ENCODE data around the gene SCARF2.
"Not testable (repeated sequence)": the region's sequence is repeated elsewhere in the genome, so short reads cannot be mapped to it uniquely, and the experiment has no call there.

Gene SCARF2

DNA sequence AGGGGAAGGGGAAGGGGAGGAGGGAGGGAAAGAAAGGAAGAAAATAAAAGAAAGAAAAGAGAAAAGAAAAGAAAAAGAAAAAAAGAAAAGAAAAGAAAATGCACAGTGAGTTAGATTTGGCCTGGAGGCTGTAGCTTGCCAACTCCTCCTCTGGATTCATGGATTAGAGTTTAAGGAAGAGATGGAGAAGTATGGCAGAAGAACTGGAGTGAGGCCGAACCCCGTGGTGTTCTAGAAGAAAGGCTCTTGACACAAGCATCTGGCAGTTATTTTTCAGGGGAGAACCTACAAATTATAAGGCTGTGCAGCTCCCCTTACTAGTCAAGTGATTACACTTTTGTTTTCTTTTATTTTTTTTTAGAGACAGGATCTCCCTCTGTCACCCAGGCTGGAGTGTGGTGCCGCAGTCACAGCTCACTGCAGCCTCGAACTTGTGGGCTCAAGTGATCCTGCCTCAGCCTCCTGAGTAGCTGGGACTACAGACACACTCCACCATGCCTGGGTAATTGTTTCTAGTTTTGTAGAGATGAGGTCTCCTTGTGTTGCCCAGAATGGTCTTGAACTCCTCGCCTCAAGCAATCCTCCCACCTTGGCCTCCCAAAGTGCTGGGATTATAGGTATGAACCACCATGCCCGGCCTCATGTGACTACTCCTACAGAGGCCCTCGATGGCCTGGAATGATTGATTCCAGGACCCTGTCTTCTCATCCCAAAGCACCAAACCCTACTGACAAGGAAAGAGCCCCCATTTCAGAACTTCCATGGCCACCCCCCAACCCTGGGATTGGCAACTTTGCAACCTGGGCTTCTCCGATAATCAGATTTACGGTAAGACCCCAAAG lies 24.2 kb downstream of the SCARF2 start:
- no peak for DNase-seq (ENCODE audit: low read depth, low spot score)

DNA sequence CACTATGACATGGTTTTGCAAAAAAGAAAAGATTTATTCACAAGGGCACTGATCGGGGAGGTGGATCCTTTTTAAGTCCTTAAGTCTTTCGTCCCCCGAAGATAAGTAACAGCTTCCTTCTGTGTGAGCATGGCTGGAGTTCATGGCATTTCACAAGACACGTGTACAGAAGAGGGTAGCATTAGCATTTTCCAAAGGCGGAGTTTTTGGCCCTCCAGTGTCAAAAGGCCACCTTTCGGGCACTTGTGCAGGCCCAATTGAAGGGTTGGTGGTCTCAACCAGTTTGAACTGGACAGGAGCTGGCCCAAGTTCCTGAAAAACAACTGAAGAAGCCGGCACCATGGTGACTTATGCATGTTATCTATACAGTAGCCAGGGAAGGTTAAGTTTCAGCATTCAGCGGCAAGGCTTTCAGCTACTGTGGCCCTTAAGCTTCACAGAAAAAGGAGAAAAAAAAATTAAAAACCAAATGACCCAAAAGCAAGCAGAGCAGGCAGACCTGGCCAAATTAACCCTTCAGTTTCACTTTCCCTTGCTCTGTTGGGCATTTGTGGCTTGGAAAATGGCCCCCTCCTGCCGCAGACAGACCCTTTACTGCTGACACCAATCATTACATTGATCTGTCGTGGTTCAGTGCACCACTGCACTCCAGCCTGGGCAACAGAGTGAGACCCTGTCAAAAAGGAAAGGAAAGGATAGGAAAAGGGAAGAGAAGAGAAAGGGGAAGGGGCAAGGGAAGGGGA lies 25.0 kb downstream of the SCARF2 start:
- no peak for DNase-seq (ENCODE audit: low read depth, low spot score)

DNA sequence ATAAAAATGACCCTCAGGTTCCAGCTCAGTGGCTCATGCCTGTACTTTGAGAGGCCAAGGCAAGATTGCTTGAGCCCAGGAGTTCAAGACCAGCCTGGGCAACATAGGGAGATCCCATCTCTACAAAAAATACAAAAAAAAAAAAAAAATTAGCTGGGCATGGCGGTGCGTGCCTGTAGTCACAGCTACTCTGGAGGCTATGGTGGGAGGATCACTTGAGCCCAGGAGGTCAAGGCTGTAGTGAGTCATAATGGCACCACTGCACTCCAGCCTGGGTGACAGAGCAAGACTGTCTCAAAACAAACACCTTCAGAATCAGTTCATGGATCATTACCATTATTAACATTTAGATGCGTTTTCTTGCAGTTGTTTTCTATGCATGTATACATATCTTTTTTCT lies 28.2 kb downstream of the SCARF2 start:
- DNase-seq (ENCODE audit: low read depth, low spot score): not testable (repeated sequence)

DNA sequence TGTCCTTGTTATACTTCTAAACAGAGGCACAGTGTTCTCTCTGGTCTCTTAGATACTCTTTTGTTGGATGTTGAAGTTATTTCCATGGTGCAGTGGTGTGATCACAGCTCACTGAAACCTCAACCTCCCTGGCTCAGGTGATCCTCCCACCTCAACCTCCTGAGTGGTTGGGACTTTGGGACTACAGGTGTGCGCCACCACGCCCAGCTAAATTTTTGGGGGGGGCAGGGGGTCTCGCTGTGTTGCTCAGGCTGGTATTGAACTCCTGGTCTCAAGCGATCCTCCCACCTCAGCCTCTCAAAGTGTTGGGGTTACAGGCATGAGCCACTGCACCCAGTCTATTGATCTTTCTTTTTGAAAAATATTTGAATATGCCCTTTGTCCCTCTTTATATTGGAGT lies 28.7 kb downstream of the SCARF2 start:
- no peak for DNase-seq (ENCODE audit: low read depth, low spot score)

DNA sequence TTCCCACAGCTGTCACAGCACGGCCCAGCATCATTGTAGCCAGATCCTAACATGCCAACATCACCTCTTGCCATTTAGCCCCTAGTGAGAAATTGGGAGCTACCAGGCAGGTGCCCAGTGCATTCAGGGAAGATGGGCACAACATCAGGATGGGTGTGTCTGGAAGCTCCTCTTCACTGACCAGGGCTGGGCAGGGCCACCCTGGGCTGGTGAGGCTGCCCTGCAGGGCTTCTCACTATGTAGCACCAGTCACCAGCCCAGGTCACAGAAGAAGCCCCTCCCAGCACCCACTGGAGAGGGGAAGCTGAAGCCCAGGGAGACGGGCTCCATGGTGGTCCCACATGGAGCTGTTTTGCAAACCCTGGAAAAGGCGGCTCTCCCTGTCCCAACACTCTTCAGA lies 29.8 kb downstream of the SCARF2 start:
- DNase-seq (ENCODE audit: low read depth, low spot score): no peak

DNA sequence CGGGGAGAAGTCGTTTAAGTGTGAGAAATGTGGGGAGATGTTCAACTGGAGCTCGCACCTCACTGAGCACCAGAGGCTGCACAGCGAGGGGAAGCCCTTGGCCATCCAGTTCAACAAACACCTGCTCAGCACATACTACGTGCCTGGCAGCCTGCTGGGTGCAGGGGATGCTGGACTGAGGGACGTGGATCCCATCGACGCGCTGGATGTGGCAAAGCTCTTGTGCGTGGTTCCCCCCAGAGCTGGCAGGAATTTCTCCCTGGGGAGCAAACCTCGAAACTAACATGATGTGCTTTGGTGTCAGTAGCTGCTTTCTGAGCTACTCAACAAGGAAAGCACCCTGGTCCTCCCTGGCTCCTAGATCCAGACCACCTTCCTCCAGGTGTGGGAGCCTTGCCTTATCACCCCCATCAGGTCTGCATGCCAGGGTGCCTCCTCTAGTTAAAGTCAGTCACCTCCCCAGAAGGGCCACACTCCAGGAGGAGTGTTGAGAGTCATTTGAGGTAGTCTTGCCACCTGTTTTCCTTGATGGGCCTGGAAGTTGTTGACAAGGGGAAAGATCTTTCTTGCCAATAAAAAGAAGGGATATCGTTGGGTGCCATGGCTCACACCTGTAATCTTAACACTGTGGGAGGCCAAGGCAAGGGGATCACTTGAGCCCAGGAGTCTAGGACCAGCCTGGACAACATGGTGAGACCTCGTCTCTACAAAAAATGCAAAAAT lies 30.8 kb downstream of the SCARF2 start:
- DNase-seq (ENCODE audit: low read depth, low spot score): no peak

DNA sequence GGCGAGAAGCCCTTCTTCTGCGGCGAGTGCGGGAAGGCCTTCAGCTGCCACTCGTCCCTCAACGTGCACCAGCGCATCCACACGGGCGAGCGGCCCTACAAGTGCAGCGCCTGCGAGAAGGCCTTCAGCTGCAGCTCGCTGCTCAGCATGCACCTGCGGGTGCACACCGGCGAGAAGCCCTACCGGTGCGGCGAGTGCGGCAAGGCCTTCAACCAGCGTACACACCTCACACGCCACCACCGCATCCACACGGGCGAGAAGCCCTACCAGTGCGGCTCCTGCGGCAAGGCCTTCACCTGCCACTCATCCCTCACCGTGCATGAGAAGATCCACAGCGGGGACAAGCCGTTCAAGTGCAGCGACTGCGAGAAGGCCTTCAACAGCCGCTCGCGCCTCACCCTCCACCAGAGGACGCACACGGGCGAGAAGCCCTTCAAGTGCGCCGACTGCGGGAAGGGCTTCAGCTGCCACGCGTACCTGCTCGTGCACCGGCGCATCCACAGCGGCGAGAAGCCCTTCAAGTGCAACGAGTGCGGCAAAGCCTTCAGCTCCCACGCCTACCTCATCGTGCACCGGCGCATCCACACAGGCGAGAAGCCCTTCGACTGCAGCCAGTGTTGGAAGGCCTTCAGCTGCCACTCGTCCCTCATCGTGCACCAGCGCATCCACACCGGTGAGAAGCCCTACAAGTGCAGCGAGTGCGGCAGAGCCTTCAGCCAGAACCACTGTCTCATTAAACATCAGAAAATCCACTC lies 31.5 kb downstream of the SCARF2 start:
- DNase-seq (ENCODE audit: low read depth, low spot score): no peak

DNA sequence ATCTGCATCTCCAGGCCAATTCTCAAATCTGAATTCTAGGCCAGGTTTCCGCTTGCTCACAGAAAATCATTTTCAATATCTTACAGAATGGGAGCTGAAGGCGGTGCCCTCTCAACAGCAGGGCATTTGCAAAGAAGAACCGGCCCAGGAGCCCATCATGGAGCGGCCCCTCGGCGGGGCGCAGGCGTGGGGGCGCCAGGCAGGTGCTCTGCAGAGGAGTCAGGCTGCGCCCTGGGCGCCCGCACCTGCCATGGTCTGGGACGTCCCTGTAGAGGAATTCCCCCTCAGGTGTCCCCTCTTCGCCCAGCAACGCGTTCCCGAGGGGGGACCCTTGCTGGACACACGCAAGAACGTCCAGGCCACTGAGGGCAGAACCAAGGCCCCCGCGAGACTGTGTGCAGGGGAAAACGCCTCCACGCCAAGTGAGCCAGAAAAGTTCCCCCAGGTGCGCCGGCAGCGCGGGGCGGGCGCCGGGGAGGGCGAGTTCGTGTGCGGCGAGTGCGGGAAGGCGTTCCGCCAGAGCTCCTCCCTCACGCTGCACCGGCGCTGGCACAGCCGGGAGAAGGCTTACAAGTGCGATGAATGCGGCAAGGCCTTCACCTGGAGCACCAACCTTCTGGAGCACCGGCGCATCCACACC lies 32.2 kb downstream of the SCARF2 start:
- DNase-seq (ENCODE audit: low read depth, low spot score): no peak

DNA sequence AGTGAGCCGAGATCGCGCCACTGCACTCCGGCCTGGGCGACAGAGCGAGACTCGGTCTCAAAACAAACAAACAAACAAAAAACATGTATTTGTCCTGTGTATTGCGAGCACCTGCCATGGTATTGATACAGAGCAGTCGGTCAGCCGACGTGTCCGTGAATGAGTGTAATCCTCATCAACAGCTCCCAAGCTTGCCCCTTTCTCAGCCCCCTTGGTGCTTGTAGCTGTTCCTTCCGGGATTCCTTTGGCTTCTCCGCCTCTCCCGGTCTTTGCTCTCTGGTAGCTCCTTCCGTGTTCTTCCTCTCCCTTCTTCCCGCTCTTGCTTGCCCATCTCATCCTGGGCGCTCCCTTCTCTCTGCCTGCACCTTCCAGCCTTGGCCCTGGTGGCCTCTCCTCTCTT lies 32.7 kb downstream of the SCARF2 start:
- DNase-seq (ENCODE audit: low read depth, low spot score): no peak

DNA sequence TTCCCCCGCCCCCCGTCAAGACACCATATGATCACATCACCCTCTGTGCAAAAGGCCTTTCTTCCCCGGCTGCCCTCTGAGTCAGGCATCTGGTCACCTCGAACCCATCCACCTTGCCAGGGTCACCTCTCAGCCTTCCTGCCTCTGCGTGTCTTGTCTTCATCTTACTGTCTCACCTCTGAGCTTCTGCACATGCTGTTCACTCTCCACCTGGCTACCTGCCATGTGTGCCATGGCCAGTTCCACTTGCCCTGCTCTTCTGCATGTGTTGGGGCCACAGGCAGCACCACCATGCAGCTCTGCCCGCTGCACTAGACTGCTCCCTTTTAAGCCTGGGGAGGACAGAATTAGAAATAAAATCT lies 33.9 kb downstream of the SCARF2 start:
- DNase-seq (ENCODE audit: low read depth, low spot score): no peak

DNA sequence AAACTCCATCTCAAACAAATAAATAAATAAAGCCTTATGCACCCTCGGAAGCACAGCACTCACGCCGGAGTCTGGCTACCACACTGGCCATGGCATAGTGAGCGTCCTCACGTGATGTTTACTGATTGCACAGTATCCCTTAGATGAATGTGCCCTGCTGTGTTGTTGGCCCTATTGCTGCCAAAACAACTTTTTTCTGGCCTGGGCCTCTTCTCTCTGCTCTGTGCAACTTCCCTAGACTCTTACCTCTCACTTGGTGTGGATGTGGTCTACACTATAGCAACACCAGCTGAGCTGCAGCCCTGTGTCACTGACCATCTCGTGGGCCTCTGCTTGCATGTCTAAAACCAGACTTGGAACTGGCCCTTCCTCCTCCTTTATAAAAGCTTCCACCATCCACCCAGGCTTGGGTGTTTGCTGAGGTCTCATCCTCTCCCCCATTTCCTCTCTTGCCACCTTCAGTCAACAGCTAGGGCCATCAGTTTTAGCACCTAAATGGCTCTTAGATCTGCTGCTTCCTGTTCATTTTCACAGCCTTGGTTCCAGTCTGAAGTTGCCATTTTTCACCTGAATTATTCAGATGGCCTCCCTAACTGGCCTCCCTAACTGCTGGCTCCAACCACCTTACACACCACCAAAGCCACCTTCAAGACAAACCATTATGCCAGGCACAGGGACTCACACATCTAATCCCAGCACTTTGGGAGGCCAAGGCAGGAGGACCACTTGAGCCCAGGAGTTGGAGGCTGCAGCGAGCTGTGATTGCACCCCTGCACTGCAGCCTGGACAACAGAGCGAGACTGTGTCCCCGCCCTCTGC lies 34.5 kb downstream of the SCARF2 start:
- DNase-seq (ENCODE audit: low read depth, low spot score): no peak

DNA sequence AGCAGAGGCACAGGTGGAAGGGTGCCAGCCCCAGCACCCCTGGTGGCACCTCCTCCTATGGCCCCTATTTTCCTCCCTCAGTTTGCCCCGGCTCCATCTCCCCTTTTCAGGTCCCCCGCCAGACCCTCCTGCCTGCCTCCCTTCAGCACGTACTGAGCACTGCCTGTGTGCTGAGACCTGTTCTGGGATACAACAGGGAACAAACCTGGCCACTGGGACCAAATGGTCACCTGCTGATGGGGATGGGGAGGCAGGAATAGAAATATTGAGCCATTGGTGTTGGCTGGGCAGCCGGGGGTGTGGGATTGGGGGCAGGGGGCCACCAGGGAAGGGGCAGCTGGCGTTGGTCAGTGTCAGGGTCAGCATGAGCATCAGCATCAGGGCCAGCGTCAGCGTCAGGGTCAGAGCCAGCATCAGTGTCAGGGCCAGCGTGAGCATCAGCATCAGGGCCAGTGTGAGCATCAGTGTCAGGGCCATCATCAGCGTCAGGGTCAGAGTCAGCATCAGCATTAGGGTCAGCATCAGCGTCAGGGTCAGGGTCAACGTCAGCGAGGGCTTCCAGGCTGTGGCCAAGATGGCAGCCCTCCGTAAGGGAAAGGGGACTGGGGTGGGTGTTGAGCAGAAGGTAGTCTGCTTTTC lies 36.1 kb downstream of the SCARF2 start:
- no peak for DNase-seq (ENCODE audit: low read depth, low spot score)

DNA sequence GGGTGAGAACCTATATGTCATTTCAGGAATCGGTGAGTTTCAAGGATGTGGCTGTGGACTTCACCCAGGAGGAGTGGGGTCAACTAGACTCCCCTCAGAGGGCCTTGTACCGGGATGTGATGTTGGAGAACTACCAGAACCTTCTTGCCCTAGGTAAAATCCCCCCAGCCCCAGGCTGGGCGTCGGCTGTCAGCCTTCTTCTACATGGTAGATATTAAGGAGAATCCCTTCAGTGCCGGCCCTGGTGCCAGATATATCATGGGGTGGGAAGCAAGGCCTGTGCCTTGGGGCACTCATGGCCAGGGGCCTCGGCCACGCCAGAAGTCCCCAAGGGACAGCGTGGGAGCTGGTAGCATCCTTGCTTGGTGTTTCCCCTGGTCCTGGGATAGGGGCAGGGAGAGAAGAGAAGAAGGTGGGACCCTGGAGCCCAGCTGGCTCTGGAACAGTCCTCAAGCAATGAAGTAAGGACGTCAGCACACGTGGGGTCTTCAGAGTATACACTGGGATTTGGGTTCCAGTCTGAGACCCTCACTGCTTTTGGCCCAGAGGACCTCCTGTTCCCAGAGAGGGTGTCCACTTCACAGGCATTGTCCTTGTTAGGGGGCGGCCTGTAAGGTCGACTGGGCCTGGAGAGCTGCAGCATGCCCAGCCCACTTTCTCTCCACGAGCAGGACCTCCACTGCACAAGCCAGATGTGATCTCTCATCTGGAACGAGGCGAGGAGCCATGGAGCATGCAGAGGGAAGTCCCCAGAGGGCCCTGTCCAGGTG lies 36.8 kb downstream of the SCARF2 start:
- DNase-seq (ENCODE audit: low read depth, low spot score): no peak

DNA sequence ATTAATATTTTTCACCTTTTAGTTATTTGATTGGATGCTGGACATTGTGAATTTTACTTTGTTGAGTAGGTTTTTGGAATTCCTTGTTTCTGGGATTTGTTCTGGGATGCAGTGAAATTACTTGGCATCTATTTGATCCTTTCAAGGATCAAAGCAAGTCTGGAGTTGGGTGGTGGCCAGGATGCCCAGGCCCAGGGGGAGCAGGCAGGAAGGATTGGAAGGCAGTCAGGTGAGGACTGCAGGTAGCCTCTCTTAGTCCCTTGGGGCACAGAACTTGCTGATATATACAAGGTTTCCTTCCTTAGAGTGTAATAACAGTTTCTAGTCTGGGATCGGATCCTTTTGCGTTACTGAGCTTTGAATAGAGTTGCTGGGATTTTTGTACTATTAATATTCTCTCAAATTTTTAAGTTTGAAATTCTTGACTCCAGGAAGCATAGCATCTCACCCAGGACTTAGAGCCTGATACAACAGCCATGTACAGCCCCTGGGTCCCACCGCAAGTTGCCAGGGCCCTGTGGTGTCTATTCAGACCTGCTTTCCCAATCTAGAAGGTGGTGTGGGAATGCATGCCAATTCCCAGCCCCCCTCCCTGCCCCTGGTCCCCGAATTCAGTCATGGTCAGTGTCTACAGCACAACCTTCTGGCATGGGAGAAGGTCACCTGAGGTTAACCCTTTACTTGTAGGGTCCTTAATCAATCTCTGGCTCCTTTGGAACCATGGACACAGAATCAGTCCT lies 37.6 kb downstream of the SCARF2 start:
- no peak for DNase-seq (ENCODE audit: low read depth, low spot score)

DNA sequence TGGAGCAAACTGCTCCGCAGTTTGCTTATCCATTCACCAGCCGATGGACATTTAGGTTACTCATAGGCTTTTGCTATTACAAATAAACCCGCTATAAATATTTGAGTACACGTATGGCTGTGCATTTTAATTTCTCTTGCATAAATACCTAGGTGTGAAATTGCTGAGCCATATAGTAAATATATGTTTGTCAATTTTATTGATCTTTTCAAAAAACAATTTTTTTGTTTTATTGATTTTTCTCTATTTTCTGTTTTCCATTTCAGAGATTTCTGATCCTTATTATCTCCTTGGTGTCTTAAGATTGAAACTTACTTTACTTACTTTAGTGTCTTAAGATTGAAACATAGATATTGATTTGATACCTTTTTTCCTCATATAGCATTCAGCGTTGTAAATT lies 39.2 kb downstream of the SCARF2 start:
- no peak for DNase-seq (ENCODE audit: low read depth, low spot score)

DNA sequence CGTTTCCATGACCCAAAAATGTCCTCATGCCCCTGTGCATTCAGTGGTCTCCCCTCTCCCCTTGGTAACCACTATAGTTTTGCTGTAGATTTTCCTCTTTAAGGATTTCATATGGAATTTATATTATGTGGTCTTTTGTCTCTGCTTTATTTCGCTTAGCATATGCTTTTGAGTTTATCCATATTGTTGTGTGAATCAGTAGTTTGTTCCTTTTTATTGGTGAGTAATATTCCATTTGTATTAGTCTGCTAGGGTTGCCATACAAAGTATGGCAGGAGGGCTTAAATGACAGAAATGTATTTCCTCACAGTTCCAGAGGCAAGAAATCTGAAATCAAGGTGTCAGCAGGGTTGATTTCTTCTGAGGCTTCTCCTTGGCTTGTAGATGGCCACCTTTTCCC lies 40.1 kb downstream of the SCARF2 start:
- DNase-seq (ENCODE audit: low read depth, low spot score): no peak

DNA sequence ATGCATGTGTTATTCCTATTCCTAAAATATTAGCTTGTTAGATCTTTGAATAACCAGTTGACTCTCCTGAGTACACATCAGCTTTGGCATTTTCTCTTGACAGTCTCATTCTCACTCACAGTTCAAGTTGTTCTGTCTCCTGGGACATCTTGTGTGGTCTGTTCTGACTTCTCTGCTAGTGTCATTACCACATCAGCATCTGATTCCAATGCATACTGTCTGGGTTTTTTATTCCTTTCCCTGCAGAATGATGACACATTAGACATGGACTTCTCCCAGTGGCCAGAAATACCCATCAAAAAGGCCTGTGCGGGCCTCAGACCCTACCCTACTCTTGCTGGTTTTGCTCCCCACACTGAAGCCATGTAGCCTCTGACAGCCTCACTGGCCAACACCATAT lies 41.0 kb downstream of the SCARF2 start:
- no peak for DNase-seq (ENCODE audit: low read depth, low spot score)

DNA sequence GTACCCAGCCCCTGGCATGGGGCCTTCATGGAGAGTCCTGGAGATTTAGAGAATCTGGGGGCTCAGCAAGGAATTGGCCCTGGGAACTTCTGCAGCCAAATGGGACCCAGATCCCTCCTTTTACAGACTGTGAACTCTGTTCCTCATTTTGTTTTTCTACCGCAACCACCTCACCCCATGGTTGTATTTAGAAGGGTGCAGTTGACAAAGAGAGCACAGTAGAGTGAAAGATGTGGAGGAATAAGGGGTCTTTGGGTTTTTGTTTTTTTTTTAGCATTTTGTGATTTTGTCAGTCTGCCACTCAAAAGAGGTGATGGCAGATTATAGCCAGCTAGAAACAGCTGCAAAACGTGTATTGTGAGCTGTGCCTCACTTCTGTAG lies 41.7 kb downstream of the SCARF2 start:
- DNase-seq (ENCODE audit: low read depth, low spot score): no peak

All from activated CD4-positive, CD25-positive, alpha-beta regulatory T cell treated with anti-CD3 and anti-CD28 coated beads, Interleukin-2, amount 50 U/mL, for 16 hours (primary cell).